ENCODE results near the gene TNFRSF19.
A peak's percentile ranks its signal among the peaks of the same experiment; 100 is the strongest.
"Not testable (repeated sequence)": the region's sequence is repeated elsewhere in the genome, so short reads cannot be mapped to it uniquely, and the experiment has no call there.

TNFRSF19 gene, protein sequence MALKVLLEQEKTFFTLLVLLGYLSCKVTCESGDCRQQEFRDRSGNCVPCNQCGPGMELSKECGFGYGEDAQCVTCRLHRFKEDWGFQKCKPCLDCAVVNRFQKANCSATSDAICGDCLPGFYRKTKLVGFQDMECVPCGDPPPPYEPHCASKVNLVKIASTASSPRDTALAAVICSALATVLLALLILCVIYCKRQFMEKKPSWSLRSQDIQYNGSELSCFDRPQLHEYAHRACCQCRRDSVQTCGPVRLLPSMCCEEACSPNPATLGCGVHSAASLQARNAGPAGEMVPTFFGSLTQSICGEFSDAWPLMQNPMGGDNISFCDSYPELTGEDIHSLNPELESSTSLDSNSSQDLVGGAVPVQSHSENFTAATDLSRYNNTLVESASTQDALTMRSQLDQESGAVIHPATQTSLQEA

DNA sequence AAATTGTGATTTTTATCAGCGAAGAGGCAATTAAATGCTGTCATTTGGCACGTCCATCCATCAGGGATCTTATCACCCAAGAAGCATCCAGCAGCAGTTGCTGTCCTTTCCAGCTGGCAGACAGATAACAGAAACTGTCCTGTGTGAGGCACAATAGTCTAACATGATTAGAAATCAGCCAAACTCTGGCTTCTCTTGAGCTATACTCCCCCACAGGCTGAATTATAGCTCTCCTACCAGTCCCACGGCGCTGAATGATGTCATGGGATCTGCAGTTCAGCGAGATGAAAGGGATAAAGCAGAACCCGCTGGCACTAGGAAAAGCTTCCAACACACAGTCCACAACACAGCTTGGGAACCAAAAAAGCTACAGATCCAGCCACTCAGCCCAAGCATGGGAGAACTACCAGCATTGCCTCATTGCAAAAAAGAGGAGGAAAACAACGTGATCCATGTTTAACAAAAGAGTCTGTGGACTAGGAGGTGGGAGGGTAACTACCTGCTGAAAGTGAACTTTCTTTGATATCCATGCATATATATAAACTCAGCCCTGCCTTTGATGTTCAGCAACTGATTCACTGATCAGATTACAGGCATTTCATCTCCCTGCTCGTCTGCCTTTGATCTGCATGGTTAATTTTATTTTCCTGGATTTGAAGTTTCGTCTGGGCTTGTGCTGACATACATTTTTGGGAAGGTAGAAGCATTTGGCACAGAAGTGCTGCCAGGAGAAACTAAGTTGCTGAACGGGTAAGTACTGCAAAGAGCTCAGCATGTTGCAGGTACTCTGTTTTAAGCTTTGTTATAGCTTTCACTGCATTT, at the start of gene TNFRSF19:
TNFRSF19 (plus strand) TSS at position 314 of the 822 bp plus-strand sequence. CDS start 19,772 bp downstream, outside the sequence.
- DNase-seq (ENCODE audit: low spot score), result peak; percentile 75

- DNase-seq (ENCODE audit: low spot score), result not testable (repeated sequence)
Measured at GRCh38 chr13:23529926-23530325, 40.3 kb upstream of the TNFRSF19 start.

- DNase-seq (ENCODE audit: low spot score), result no peak
Measured at GRCh38 chr13:23531446-23531845, 38.8 kb upstream of the TNFRSF19 start.

DNA sequence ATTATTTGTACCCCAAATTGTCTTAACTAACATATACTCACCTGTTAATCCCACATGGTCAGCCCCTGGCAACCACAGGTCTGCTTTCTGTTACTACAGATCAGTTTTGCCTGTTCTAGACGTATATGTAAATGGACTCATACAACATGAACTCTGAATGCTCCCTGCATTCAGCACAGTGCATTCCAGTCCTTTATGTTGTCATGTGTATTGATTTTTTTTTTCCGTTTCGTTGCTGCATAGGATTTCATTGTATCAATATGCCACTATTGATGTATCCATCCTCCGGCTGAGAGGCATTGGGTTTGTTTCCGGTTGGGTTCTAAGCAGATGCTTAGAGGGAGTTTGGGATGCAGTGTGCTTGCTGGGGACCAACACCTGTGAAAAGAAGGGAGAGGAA, 36.1 kb upstream of the TNFRSF19 start:
- DNase-seq (ENCODE audit: low spot score), result no peak

- DNase-seq (ENCODE audit: low spot score), result no peak
Measured at GRCh38 chr13:23541221-23541824, 28.9 kb upstream of the TNFRSF19 start.

- DNase-seq (ENCODE audit: low spot score), result no peak
Measured at GRCh38 chr13:23544668-23545067, 25.5 kb upstream of the TNFRSF19 start.

DNA sequence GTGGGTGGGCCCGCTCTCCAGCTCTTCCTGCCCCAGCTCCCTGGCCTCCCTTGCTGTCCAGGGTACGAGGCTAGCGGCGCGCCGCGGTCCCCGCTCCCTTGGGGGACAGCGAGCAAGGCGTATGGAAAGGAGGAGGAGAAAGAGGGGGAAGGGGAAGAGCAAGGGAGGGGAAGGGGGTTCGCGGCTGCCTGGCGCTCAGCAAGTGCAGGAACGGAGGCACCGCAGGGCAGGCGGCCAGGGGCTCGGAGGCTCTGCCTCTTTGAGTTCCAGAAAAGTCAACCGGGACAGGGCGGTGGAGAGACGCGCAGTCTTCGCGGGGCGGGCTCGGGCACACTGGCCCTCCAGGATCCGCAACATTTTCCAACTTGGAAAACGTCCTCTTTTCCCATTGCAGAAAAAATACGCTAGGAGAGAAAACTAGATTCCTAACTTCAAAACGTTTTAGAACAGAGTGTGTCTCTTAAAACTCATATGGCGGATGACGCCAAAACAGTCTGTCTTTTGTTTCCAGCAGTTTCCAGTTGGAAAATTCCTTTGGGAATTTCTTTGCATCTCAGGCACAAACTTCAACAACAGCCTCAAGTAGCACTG, 23.1 kb upstream of the TNFRSF19 start:
- peak; percentile 71 for DNase-seq (ENCODE audit: low spot score)

GRCh38 chr13:23549724-23550123, 20.5 kb upstream of the TNFRSF19 start:
- DNase-seq (ENCODE audit: low spot score), result no peak

DNA sequence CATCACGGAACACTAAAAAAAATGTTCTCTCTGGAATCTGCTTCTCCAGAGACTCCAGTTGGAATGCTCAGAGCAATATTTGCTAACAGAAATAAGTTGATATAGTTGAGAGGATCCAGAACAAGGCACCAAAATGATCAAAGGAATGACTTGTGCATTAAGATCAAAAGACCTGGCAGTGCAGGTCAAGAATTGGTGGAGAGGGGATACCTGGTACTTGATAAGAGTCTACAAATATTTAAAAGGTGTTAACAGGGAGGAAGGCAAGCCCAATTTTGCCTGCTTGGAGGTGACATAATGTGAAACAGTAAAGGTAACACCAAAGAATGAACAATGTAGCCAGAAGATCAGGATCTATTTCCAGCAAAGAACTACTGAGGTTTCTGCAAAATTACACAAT, 20.0 kb upstream of the TNFRSF19 start:
- no peak for DNase-seq (ENCODE audit: low spot score)

GRCh38 chr13:23551213-23552008, 18.8 kb upstream of the TNFRSF19 start:
- DNase-seq (ENCODE audit: low spot score), result no peak

DNA sequence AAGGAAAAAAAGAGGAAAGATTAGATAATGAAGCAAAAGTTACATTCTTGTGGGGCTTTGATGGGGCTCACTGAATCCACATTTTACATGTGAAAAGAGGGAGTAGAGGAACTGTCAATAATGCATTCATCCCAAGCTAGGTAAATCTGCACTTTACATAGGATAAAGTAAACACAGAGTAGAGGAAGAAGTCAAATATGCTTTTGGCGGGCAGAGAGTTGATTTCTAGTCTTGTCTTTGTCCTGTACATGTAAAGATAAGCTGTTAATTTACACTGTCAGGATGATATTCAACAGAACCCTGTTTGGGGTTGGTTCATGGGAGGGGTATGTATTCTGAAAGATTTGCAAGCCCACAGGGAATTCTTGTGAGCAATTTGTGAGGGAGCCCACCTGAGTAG, 18.0 kb upstream of the TNFRSF19 start:
- DNase-seq (ENCODE audit: low spot score), result no peak

- DNase-seq (ENCODE audit: low spot score), result no peak
Measured at GRCh38 chr13:23552661-23553060, 17.6 kb upstream of the TNFRSF19 start.

- DNase-seq (ENCODE audit: low spot score), result peak; percentile 59
Measured at GRCh38 chr13:23554000-23554399, 16.2 kb upstream of the TNFRSF19 start.

DNA sequence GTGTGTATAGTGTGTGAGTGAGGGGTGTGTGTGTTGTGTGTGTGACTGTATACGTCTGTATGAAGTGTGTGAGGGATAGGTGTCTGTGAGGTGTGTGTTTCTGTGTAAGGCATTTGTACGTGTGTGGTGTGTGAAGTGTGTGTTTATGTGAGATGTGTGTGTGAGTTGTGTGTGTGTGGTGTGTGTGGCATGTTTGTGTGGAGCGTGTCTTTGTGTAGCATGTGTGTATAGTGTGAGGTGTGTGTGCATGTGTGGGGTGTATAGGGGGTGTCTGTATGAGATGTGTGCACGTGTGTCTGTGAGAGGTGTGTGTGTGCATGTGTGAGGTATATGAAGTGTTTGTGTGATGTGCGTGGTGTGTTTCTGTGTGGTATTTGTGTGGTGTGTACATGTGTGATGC, 13.2 kb upstream of the TNFRSF19 start:
- no peak for DNase-seq (ENCODE audit: low spot score)

DNA sequence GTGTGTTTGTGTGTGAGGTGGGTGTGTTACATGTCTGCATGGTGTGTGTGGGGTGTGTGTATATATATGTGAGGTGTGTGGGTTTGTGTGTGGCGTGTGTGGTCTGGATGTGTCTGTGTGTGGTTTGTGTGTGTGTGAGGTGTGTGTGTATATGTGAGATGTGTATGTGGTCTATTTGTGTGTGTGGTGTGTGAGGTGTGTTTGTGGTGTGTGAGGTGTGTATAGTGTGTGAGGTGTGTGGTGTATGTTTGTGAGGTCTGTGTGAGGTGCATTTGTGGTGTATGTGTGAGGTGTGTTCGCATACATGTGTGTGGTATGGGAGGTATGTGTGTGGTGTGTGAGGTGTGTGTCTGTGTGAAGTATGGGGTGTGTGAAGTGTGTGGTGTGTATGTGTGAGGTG, 12.5 kb upstream of the TNFRSF19 start:
- no peak for DNase-seq (ENCODE audit: low spot score)

DNA sequence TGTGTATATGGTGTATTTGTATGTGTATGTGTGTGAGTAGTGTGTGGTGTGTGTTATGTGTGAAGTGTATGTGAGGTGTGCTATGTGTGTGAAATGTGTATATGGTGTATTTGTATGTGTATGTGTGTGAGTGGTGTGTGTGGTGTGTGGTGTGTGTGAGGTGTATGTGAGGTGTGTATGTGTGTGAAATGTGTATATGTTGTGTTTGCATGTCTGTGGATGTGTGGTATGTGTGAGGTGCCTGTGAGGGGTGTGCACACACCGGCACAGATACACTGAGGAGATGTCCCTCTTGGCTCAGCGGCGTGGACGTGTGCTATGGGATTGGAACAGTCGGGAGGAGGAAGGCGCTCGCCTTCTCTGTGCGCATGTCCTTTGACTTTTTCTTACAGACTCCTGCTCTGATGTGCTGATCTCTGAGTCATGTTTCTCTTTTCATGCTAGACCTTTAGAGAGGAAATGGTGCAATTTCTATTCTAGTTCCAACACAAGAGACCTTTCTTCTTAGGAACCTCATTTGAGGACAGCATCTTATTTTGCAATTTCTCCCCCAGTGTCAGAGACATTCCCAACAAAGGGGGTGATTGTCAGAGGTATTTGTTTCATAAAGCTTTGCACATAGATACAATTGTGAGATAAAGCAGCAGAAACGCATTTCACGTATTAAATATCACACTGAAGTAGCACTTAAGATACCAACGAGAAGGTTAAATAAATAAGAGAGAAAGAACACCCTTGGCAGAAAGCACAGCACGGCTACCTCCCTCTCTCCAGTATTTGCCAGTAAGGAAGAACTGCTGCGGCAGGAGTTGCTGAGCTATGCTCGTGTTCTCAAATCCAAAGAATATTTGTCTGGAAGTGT, 11.3 kb upstream of the TNFRSF19 start:
- DNase-seq (ENCODE audit: low spot score), result peak; percentile 94

DNA sequence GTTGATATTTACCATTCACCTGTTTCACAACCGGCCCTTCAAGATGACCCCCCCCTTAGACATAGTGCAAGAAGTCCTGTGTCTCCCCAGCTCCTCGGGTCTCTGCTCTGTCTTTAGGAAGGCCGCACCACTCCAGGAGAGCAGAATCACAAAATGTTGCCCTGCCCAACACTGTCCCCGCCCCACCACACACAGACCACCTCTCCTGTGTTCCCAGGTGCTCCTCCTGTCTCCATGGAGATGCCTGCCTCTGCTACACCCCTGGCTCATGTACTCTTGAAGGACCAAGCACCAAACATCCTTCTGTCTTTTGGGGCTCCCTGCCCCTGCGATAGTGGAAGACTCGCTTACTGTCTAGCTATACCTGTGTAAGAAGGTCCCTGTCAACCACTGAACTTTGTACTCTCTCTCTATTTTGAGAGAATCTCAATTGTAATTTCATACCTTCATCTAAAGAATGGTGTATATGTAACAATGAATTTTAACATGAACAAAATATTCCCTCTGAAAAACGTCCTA, 9.6 kb upstream of the TNFRSF19 start:
- DNase-seq (ENCODE audit: low spot score), result no peak

DNA sequence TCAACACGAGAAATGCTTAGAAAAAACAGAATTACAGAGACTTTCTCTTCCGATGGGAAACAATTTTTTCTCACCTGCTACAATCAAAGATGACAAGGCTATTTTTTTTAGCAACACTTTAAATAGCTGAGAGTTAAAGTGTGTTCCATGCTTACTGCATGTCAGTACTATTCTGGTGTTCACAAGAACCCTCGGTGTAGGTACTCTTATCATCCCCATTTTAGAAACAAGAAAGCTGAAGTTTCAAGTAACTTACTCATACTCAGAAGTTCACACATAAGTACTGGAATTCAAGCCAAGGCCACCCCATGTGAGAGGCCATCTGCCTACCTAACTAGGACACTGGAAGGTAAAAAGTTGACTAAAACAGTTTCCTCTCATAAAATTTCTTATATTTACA, 9.0 kb upstream of the TNFRSF19 start:
- no peak for DNase-seq (ENCODE audit: low spot score)

DNA sequence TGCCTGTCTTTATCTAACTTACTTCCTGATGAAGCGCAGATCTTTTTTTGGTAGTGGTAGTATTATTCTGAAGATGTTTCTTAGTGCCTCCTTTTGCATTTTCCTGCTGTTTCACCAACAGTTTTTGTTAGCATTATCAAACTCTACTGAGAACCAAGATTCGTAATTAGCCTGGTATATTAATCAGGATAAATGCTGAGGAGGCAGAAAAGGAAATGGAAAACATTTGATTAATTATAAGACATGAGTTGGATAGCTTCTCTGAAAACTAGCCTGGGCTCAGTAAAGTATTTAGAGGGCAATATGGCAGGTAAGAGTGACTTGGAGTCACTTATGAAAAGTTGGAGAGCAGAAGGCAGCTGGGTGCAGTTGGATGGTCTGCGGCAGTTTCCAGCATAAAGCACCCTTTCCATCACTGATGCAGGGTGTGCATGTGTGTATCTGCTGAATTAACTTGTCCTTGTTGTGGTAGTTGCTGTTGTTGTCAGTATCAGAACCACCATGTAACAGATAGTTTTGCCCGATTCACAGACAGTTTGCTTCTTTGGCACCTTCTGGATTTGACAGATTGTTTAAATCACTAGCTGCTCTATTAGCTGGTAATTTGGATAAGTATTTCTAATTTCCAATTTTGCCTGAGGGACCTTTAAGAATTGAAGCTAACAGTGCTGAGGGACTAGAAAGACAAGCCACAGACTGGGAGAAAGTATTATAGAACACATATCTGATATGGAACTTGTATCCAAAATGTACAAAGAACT, 6.9 kb upstream of the TNFRSF19 start:
- no peak for DNase-seq (ENCODE audit: low spot score)
